ENCODE measurements around the gene ZNF484.
"Not testable (repeated sequence)": the region's sequence is repeated elsewhere in the genome, so short reads cannot be mapped to it uniquely, and the experiment has no call there.

ZNF484 gene

DNA sequence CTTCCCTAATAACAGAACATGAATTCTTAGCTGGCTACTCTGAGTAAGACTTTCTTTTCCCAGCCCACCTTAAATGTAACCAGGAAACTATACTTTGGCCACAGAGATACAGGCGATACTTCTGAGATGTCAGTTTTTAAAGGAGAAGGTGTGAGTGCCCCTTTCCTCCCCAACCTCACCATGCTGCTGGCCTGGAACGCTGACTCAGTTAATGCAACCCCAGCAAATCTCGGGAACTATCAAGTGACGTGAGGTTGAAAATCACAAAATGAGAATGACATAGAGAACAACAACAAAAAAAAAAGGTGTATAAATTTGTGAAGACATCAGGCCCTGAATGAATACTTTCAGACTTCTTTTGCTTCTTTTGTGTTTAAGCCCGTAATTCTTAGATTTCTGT is 13.7 kb downstream of the ZNF484 start:
- DNase-seq (ENCODE audit: low read depth in 4 of 4, low spot score in 1 of 4) = no peak

DNA sequence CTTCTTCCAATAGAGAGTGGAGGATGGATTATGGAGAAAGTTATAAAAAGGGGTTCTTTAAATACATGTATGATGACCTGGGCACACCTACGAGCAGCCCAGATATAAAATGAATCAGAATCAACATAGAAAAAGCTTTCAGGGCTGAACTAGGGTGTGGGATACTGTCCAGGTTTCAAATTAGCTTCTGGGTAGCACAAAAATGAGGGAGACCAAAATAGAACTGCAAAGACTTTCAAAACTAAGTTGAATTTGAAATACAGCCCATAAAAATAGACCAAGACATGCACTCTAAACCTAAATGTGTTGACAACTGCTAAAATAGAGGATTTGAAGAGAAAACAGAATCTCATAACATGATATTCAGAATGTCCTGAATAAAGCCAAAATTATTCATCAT is 17.0 kb downstream of the ZNF484 start:
- no peak for DNase-seq (ENCODE audit: low read depth in 4 of 4, low spot score in 1 of 4)

DNA sequence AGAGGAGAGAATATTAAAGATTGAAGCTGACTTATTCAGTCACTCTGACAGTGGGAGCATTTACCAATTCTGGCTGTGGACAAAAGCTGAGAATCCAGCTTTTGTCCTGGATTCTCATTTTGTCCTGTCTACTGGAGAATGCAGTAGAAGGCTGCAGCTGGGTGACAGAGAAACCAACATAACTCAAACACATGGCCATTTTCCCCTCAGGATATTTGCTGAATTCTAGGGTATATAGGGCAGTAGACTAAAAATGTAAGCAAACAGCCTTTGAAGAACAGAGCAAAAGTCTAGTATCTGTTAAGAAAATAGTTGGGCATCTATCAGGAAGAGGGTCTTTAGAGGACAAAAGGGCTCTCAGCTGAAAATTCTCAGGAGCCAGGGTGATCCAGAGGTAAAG is 20.6 kb downstream of the ZNF484 start:
- DNase-seq (ENCODE audit: low read depth in 4 of 4, low spot score in 1 of 4) = no peak

DNA sequence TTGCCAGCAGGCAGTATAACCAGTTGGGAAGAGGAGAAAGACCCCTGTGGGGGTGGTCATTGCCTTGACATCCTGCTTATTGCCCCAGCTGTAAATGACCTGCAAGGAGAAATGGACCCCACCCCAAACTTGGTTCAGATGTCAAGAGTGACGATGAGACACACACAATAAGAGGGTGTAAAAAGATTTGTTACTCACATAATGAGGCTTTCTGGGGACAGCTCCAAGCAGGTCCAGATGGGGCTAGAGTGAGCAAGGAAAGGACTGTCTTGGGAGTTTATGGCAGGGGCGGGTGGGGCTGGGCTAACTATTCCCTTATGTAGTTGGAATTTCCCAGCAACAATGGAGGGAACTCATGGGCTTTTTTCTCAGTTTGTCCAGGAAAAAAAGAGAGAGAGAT is 24.1 kb downstream of the ZNF484 start:
- no peak for DNase-seq (ENCODE audit: low read depth in 4 of 4, low spot score in 1 of 4)

DNA sequence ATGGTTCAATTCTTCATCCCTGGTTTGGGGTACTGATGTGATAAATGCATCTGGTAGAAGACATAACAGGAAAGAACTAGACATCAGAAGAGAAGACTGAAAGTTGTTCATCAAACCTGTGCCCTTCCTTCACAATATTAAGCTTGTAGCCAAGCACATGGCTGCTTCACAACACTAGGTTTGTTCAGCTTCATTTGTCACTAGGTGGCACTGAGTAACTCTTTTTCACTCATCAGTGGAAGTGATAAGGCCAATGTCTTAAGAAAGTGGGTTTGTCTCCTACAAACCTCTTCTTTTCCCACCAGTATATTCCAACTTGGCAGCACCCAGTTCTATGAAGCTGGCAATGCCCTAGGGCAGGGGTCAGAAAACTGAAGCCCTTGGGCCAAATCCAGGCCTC is 26.9 kb downstream of the ZNF484 start:
- DNase-seq (ENCODE audit: low read depth in 4 of 4, low spot score in 1 of 4) = no peak

DNA sequence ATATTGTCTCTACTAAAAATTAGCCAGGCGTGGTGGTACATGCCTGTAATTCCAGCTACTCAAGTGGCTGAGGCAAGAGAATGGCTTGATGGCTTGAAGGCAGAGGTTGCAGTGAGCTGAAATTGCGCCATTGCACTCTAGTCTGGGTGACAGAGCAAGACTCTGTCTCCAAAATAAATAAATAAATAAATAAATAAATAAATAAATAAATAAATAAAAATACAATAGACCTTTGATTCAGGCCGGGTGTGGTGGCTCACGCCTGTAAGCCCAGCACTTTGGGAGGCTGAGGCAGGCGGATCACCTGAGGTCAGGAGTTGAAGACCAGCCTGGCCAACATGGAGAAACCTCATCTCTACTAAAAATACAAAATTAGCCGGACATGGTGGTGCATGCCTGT is 29.1 kb downstream of the ZNF484 start:
- DNase-seq (ENCODE audit: low read depth in 4 of 4, low spot score in 1 of 4) = not testable (repeated sequence)

DNA sequence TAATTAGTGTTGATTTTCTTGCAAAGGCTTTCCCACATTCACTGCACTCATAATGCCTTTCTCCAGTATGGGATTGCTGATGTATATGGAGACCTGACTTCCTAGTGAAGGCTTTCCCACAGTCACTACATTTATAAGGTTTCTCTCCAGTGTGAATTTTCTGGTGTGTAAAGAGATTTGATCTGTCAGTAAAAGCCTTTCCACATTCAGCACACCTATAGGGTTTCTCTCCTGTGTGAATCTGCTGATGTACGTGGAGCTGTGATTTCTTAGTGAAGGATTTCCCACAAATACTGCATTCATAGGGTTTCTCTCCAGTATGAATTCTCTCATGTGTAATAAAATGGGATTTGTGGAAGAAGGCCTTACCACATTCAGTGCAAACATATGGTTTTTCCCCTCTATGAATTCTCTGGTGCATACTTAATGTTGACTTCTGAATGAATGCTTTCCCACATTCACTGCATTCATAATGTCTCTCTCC is 31.1 kb downstream of the ZNF484 start:
- no peak for DNase-seq (ENCODE audit: low read depth in 4 of 4, low spot score in 1 of 4)

DNA sequence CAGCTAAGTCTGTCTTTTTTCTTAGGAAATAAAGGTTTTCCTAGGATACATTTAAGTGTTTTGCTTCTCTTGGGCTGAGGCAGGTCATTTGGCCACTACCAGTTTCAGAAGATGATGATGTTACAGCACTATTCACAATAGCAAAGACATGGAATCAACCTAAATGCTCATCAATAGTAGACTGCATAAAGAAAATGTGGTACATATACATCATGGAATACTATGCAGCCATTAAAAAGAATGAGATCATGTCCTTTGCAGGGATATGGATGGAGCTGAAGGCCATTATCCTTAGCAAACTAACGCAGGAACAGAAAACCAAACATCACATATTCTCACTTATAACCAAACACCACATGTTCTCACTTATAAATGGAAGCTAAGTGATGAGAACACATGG is 39.4 kb downstream of the ZNF484 start:
- DNase-seq (ENCODE audit: low read depth in 4 of 4, low spot score in 1 of 4) = not testable (repeated sequence)

DNA sequence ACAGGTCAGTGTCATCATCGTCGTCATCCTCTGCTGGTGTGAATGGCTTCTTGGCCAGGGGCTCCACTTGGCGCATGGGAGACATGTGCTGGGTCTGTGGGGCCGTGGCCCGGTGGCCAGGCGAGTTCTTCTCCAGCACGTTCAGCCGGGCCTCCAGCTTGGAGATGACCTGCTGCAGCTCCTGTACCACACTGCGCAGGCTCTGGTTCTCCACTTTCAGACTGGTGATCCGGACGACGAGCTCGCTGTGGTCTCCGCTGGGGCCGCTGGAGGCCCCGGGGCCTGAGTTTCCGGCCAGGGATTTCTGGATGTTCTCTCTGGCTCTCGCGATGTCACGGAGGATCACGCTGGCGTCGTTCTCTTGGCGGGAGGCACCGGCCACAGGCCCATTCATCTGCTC is 40.6 kb downstream of the ZNF484 start:
- DNase-seq (ENCODE audit: low read depth in 4 of 4, low spot score in 1 of 4) = no peak

DNA sequence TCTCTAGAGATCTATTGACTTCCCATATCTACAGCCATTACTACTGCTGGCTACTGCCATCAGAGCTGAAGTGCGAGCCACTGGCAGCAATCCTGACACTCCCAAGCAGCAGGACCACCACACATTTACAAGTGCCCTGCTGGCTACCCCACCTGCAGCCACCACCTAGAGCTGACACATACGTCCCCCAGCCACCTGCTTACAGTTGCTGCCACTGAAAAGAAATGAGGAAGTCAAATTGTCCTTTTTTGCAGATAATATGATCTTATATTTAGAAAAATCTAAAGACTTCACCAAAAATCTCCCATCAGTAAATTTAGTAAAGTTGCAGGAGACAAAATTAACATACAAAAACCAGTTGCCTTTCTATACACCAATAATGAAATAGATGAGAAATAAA is 48.4 kb downstream of the ZNF484 start:
- no peak for DNase-seq (ENCODE audit: low read depth in 4 of 4, low spot score in 1 of 4)

DNA sequence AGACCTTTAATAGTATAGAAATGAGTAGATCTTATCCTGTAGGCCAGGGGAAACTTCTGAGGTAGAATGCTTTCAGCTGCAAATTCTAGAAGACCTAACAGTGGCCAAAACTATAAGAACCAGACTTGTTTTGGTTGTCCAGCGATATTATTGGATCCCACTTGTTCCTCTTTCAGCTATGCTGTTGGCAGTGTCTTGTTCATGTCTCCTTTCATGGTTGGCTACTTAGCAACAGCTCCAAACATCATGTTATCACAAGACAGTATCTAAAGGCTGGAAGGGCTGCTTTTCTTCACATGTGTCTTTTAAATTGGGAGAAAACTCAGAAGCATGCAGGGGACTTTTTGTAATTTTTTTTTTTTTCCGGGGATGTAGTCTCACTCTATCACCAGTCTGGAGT is 52.8 kb downstream of the ZNF484 start:
- DNase-seq (ENCODE audit: low read depth in 4 of 4, low spot score in 1 of 4) = not testable (repeated sequence)

DNA sequence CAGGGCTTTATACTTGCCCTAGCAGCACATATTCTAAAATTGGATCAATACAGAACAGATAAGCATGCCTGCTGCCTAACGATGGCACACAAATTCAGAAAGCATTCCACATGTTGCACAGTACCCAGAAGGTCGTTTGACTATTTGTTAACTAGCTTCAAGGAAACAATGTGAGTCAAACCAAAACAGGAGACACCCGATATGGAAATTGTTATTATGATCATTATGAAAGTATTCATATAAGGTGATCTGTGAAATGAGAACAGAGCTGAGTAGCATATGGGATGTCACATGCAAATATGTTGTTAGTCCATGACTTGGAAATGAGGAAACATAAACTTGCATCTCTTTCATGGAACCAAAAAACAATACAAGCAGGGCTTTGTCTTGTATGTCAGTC is 56.9 kb downstream of the ZNF484 start:
- no peak for DNase-seq (ENCODE audit: low read depth in 4 of 4, low spot score in 1 of 4)

DNA sequence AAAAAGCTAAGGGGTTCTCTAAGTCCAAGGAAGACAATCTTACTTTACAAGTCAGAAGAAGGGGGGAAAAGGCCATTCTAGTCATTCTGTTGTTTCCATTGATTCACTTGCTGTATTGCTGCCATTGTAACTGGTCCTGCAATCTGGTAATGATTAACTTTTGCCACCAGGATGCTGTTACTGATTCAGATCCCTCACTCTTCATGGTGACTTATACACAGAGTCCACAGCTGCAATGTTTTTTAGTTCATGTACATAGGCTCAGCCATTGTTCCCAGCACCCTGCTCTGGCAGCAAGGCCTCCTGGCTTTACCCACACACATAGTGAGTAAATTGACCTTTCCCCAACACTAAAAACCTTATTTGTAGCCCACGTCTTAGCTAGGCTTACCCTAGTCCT is 57.9 kb downstream of the ZNF484 start:
- not testable (repeated sequence) for DNase-seq (ENCODE audit: low read depth in 4 of 4, low spot score in 1 of 4)

DNA sequence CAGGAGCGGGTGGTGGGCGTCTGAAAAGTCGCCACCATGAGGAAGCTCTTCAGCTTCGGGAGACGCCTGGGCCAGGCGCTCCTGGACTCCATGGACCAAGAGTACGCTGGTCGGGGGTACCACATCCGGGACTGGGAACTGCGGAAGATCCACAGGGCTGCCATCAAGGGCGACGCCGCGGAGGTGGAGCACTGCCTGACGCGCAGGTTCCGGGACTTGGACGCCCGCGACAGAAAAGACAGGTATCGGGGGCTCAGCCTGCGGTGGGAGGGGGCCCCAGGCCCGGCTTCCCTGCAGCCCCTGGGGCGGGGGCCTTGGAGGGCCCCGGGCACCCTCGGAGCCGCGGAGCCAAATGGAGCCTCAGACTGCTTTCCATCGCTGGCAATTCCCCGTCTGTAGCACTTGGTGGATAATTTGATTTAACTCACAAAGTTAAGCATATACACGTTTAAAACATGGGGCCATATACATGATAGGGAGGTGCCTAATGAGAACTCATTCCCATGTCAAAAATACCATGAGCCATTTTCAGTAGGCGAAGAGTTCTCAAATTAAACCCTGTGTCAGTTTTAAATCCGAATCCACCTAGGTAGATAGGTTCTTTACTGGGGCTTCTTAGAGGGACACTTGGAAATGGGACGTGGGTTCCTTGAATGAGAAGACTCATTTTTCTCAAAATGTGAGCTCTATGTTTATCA is 68.1 kb downstream of the ZNF484 start:
- not testable (repeated sequence) for DNase-seq (ENCODE audit: low read depth in 4 of 4, low spot score in 1 of 4)

DNA sequence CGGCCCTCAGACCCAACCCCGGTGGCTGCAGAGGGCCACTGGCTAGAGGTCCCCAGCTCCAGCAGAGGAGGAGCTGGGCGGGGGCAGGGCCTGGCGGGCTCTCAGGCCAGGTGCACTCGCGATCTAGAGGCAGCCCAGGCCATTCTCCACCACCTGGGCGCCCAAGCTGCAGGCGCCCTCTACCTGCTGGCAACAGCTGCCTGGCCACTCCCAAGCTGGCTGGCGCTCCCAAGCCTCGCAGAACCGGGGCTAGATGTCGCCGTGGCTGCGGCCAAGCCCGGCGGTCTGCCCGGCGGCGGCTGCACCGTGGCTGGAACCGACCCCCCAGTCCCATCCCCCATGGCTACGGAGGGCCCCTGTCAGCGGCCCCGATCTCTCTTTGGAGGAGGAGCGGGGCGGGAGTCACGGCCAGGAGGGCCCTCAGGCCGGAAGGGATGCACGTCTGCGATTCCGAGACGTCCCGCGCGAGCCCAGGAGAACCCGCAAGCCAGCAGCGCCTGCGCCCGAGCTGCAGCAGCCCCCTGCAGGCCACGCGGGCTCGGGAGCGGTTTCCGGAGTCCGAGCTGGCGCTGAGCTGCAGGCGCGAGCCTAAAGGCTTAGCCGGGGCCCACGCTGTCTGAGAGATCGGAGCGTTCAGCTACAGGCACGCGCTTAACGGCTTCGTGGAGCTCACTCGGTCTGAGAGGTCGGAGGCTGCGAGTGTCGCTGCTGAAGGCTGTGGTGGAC is 68.9 kb downstream of the ZNF484 start:
- peak in 3 of 4 experiments; percentile 21 to 44 (median 31) for DNase-seq (ENCODE audit: low read depth in 4 of 4, low spot score in 1 of 4)

DNA sequence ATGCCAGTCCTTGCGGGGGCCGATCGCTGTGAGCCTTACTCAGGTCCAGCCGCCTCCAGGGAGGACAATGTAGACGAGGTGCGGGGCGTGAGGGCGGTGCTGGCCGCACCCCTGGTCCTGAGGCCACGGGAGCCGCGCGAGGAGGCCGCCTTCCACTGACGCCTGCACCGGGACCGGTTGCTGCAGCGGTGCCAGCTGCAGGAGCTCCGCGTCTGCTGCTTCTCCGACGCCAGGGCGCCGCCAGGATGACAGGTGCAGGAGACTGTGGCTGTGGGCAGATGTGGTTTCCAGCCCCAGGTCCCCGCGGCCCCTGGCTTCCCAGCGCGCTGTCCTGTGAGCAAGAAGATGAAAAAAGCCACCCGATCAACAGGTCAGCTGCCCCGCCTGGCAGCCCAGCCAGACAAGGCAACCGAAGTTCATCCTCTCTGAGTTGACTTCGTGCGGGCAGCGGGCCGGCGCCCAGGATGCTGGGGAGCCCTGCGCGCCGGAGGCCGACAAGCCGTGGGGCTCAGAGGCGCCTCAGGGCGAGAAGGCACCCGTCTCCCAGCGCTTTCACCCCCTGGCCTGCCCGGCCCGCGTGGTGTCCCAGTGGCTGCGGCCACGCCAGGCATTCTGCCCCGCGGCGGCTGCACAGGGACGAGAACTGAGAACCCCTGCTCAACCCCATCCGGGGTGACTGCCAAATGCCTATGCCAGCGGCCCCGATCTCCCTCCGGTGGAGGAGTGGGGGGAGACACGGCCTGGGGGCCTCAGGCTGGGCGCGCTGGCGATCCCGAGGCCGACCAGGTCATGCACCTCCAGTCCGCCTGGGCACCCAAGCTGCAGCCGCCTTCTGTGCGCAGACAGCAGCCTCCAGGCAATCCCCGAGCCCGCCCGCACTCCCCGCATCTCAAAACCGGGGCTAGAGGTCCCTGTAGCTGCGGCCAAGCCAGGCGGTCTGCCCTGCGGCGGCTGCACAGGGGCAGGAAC is 69.8 kb downstream of the ZNF484 start:
- peak in 2 of 4 experiments; percentile 7 to 16 for DNase-seq (ENCODE audit: low read depth in 4 of 4, low spot score in 1 of 4)

DNA sequence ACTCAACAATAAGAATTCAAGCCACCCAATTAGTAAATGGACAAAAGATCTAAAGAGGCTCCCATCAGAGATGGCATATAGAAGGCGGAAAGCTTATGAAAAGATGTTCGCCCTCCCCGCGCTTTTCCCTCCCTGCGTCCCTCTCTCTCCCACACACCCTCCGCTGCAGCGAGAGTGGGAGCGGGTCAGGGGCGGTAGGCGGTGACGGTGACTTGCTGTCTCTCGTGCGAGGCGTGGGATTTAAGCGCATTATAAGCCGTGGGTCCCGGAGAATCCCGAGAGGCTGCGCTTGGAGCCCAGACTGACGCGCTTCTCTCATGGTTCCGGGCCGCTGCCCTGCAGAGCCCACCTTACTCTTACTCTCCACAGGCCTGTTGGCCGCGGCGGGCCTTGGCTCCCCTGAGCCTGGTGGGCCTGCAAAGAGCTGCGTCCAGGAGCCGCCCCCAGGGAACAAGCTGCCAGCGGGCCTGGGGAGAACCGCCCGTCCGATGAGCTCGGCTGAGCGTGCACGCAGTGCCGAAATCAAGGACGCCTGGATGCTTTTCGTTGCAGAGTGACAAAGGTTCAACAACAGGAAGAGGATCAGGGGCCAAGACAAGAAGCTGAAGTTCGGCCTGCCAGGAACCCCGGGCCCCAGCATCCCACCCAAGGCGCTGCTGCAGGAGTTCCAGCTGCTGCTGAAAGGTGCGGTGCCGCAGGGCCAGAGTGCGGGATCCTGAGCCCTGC is 70.6 kb downstream of the ZNF484 start:
- no peak for DNase-seq (ENCODE audit: low read depth in 4 of 4, low spot score in 1 of 4)

DNA sequence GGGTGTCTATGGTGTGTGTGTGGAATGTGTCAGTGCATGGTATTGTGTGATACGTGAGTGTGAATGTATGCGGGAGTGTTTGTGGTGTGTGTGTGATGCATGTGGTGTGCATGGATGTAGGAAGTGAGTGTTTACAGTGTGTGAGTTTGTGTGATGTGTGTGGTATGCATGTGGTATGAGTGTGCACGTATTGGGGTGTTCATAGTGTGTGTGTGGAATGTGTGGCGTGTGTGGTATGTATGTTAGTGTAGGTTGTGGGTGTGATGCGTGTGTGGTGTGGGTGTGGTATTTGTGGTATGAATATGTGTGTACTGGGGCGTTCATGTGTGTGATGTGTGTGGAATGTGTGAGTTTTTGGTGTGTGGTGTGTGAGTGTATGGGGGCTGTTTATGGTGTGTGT is 73.1 kb downstream of the ZNF484 start:
- DNase-seq (ENCODE audit: low read depth in 4 of 4, low spot score in 1 of 4) = no peak

DNA sequence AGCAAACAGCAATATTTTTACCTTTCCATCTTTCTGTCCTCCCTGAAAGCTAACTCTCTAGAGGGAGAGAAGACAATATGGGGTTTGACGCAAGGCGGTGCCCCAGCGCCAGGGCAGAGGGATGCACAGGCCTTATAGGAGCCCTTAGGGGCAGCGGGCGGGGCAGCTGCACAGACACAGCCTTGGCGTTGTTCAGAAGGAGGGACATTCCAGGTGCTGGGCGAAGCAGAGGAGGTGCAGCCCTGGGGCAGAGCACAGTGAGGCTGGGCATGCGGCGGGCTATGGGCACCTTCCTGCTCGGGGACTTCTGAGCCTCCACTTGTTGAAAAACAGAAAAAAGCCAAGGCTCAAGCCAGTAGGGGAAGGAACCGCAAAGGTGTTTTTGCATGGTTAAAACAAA is 79.5 kb downstream of the ZNF484 start:
- no peak for DNase-seq (ENCODE audit: low read depth in 4 of 4, low spot score in 1 of 4)

DNA sequence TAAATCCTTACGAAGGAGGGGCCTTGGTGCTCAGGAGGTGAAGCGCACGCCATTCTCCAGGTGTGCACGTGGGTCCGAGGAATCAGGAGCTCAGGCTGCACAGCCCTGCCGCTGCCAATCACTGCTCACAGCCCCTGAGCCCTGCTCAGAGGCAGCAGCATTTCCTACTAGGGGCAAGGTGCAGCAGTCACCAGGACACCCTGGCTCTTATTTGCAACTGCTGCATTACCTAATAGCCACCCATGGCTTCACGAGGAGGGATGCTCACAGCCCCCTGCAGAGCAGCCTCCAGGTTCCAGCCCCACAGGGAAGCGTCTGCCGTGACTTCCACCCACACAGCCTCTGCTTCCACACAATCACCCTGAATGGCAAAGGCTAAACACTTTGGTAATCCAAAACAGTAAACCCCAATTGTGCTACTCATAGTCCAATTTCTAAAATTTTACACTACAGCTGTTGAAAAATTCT is 81.5 kb downstream of the ZNF484 start:
- not testable (repeated sequence) for DNase-seq (ENCODE audit: low read depth in 4 of 4, low spot score in 1 of 4)

Data from stimulated activated CD4-positive, alpha-beta T cell treated with anti-CD3 and anti-CD28 coated beads, Interleukin-1b, Interleukin-23, amount 100 ng/mL, for 24 hours (primary cell).